GM23248 (cell line): ENCODE results near the gene COX17. TPM values are rescaled to one million over a fixed set of nuclear protein-coding genes. Genes with fewer than 3 reads are reported as not detected.

Experiments used
- DNase-seq: peaks from one replicate; pipeline ENCODE4 v3.0.0-alpha.2; 2015
- H2AFZ ChIP-seq: fragments of 200-600 bp; sonication (generic); 2 replicates; pipeline ENCODE4 v1.6.1; 2016; ENCODE audit warnings: antibody characterized with exemption
- H3F3A ChIP-seq: fragments of 200-600 bp; sonication (generic); 2 replicates; pipeline ENCODE4 v1.6.1; 2016; ENCODE audit warnings: mild to moderate bottlenecking, antibody characterized with exemption, mixed run types; ENCODE audit not compliant: insufficient read depth
- H3K27ac ChIP-seq: fragments of 200-600 bp; sonication (generic); 2 replicates; pipeline ENCODE4 v1.5.1; 2016; ENCODE audit warnings: mild to moderate bottlenecking
- H3K27me3 ChIP-seq: fragments of 200-600 bp; sonication (generic); replicated peaks from 2 replicates; pipeline ENCODE4 v1.6.1; 2016; ENCODE audit warnings: mild to moderate bottlenecking; ENCODE audit not compliant: insufficient read depth
- H3K36me3 ChIP-seq: fragments of 200-600 bp; sonication (generic); 2 replicates; pipeline ENCODE4 v1.6.1; 2016; ENCODE audit warnings: low read depth, mild to moderate bottlenecking
- H3K4me1 ChIP-seq: fragments of 200-600 bp; sonication (generic); 2 replicates; pipeline ENCODE4 v1.6.1; 2016; ENCODE audit warnings: mild to moderate bottlenecking; ENCODE audit not compliant: insufficient read depth
- H3K4me2 ChIP-seq: fragments of 200-600 bp; sonication (generic); one replicate; pipeline ENCODE4 v1.6.1; 2016; ENCODE audit warnings: mild to moderate bottlenecking; ENCODE audit not compliant: unreplicated experiment
- H3K4me3 ChIP-seq: fragments of 200-600 bp; sonication (generic); 2 replicates; pipeline ENCODE4 v1.5.1; 2016; ENCODE audit warnings: mild to moderate bottlenecking
- H3K79me2 ChIP-seq: fragments of 200-600 bp; sonication (generic); 2 replicates; pipeline ENCODE4 v1.6.1; 2016; ENCODE audit warnings: mild to moderate bottlenecking; ENCODE audit not compliant: insufficient read depth
- H3K9ac ChIP-seq: fragments of 200-600 bp; sonication (generic); 2 replicates; pipeline ENCODE4 v1.6.1; 2016; ENCODE audit warnings: mild to moderate bottlenecking
- H3K9me2 ChIP-seq: fragments of 200-600 bp; sonication (generic); 2 replicates; pipeline ENCODE4 v1.6.1; 2016; ENCODE audit warnings: mixed run types, mild to moderate bottlenecking, moderate library complexity; ENCODE audit not compliant: insufficient read depth
- H3K9me3 ChIP-seq: fragments of 200-600 bp; sonication (generic); one replicate; pipeline ENCODE4 v1.6.1; 2017; ENCODE audit warnings: low read depth
- H4K20me1 ChIP-seq: fragments of 200-600 bp; sonication (generic); 2 replicates; pipeline ENCODE4 v1.6.0; 2016; ENCODE audit not compliant: insufficient read depth
- EZH2 ChIP-seq: fragments of 200-600 bp; sonication (generic); IDR thresholded peaks from 2 replicates; pipeline ENCODE4 v1.6.1; 2018; ENCODE audit warnings: antibody characterized with exemption, mild to moderate bottlenecking; ENCODE audit not compliant: insufficient read depth, poor library complexity, severe bottlenecking
- EZH2phosphoT487 ChIP-seq: fragments of 200-600 bp; sonication (generic); IDR thresholded peaks from 2 replicates; pipeline ENCODE4 v1.6.1; 2018; ENCODE audit warnings: antibody characterized with exemption, moderate library complexity, mild to moderate bottlenecking, low read depth; ENCODE audit not compliant: insufficient read depth
- WGBS, 2 experiments: methylation state at CpG; one replicate each; pipeline ENCODE4 v1.1.6; 2015 to 2017; ENCODE audit warnings: low lambda C conversion rate in 2 of 2, low coverage in 1 of 2; ENCODE audit errors: missing lambda C conversion rate in 2 of 2; 5-methylcytosine and 5-hydroxymethylcytosine counted together
- in situ Hi-C: fragments of 300-500 bp; cut with MboI; formaldehyde crosslinking; loops from 2 replicates; pipeline ENCODE4 v1.15.0; 2020
- polyA plus RNA-seq: library from polyadenylated mRNA; unstranded; fragments of >200 nt; fragmentation: Nextera tagmentation; extraction: Ambion mirVana; gene quantifications from 2 replicates; pipeline ENCODE4 v1.2.1, GENCODE V29; 2016
- total RNA-seq: library from RNA; depleted of rRNA; stranded (reverse); fragments of >200 nt; shearing (Covaris generic); gene quantifications from 2 replicates; pipeline ENCODE4 v1.2.3, GENCODE V29; 2014; rRNA removed

The COX17 gene
- total and polyA plus RNA-seq, 2 experiments from 2014 or later = 7.0 to 53.3 TPM

GRCh38 chr3:119624002-119624720 lies 53.0 kb downstream of the COX17 start:
- no peaks in the 10 kb centered on the region for H3K9me2 ChIP-seq
- no peaks in the 10 kb centered on the region for H3K27me3 ChIP-seq
- WGBS, 2 experiments = 75 to 76% methylated on average over 9 of the region's 9 CpGs
- no peak overlapping the region for H3K27ac ChIP-seq
- no peaks in the 10 kb centered on the region for H4K20me1 ChIP-seq
- H3F3A ChIP-seq = no peaks in the 10 kb centered on the region
- H3K4me3 ChIP-seq = no peak overlapping the region
- H3K4me1 ChIP-seq = no peaks in the 10 kb centered on the region; the same call in 1 of the 2 replicates
- no peak for TF ChIP-seq EZH2
- TF ChIP-seq EZH2phosphoT487 = no peak
- in situ Hi-C loops = no loop called here
- no peak overlapping the region for H3K9ac ChIP-seq
- H2AFZ ChIP-seq = no peak overlapping the region
- H3K9me3 ChIP-seq = no peaks in the 10 kb centered on the region
- no peak for DNase-seq
- H3K4me2 ChIP-seq = no peak overlapping the region
- no peaks in the 10 kb centered on the region for H3K79me2 ChIP-seq
- H3K36me3 ChIP-seq = no peaks in the 10 kb centered on the region

- no peak overlapping the region for H3K4me3 ChIP-seq
- no peaks in the 10 kb centered on the region for H3K36me3 ChIP-seq
- no peaks in the 10 kb centered on the region for H4K20me1 ChIP-seq
- no peaks in the 10 kb centered on the region for H3K27me3 ChIP-seq
- H3K9me3 ChIP-seq = no peaks in the 10 kb centered on the region
- no peak overlapping the region for H3K9ac ChIP-seq
- no peaks in the 10 kb centered on the region for H3K9me2 ChIP-seq
- no peaks in the 10 kb centered on the region for H3K79me2 ChIP-seq
- H3F3A ChIP-seq = no peaks in the 10 kb centered on the region
- H3K4me1 ChIP-seq = no peaks in the 10 kb centered on the region
- H2AFZ ChIP-seq = no peak overlapping the region
- DNase-seq = no peak
- H3K27ac ChIP-seq = no peak overlapping the region
- 79 to 86% methylated on average over 5 of the region's 5 CpGs for WGBS, 2 experiments
- H3K4me2 ChIP-seq = no peak overlapping the region
- in situ Hi-C loops = no loop called here
- TF ChIP-seq EZH2phosphoT487 (no peak), EZH2 (no peak)
These were observed 56.3 kb downstream of the COX17 start for GRCh38 chr3:119620899-119621298.

Other genes starting within 250 kb of the COX17 start
- 78.8 and 105 TPM in 2 replicates for gene TMEM39A, start 213.8 kb downstream of the COX17 start, total RNA-seq
- gene TMEM39A, start 213.8 kb downstream of the COX17 start, polyA plus RNA-seq = 37.9 and 41.1 TPM in 2 replicates
- 10.9 and 20.8 TPM in 2 replicates for gene POGLUT1, start 208.4 kb downstream of the COX17 start, total RNA-seq
- 18.7 and 24.5 TPM in 2 replicates for gene POGLUT1, start 208.4 kb downstream of the COX17 start, polyA plus RNA-seq
- gene TIMMDC1, start 178.9 kb downstream of the COX17 start, total RNA-seq = 45.3 and 54.3 TPM in 2 replicates
- gene TIMMDC1, start 178.9 kb downstream of the COX17 start, polyA plus RNA-seq = 160 and 163 TPM in 2 replicates
- gene CD80, start 117.8 kb downstream of the COX17 start, total RNA-seq = not detected in 2 replicates
- 0.08 TPM in 1 of 2 replicates, not detected in the other for gene CD80, start 117.8 kb downstream of the COX17 start, polyA plus RNA-seq
- 2.1 and 6.6 TPM in 2 replicates for gene ADPRH, start 97.9 kb downstream of the COX17 start, total RNA-seq
- gene ADPRH, start 97.9 kb downstream of the COX17 start, polyA plus RNA-seq = 1.7 and 2.3 TPM in 2 replicates
- gene PLA1A, start 79.5 kb downstream of the COX17 start, total RNA-seq = not detected in 2 replicates
- gene PLA1A, start 79.5 kb downstream of the COX17 start, polyA plus RNA-seq = not detected in 2 replicates
- not detected in 2 replicates for gene POPDC2, start 16.8 kb downstream of the COX17 start, total RNA-seq
- 0.74 and 1.2 TPM in 2 replicates for gene POPDC2, start 16.8 kb downstream of the COX17 start, polyA plus RNA-seq
- gene CFAP91, start 25.6 kb upstream of the COX17 start, total RNA-seq = not detected in 2 replicates
- not detected in 2 replicates for gene CFAP91, start 25.6 kb upstream of the COX17 start, polyA plus RNA-seq
- gene NR1I2, start 104.7 kb upstream of the COX17 start, total RNA-seq = not detected in 2 replicates
- 0.06 TPM in 1 of 2 replicates, not detected in the other for gene NR1I2, start 104.7 kb upstream of the COX17 start, polyA plus RNA-seq